GM13977 (cell line): Measurements from ENCODE around the gene S100A3.

ENCODE experiments used
- DNase-seq: peaks from one replicate; pipeline ENCODE4 v3.0.0; 2012; ENCODE audit warnings: low spot score
- in situ Hi-C: fragments of 300-500 bp; cut with MboI; formaldehyde crosslinking; loops from one replicate; pipeline ENCODE4 v1.12.0; 2022; ENCODE audit warnings: low sequenced_read_pairs, low pct_unique_long_range_greater_than_20kb, mixed read lengths, inconsistent platforms; ENCODE audit not compliant: unreplicated experiment
- TF ChIP-seq, protein P1 (sequence below): IDR thresholded peaks from 2 replicates; pipeline ENCODE4 v1.5.1; 2012; ENCODE audit warnings: mild to moderate bottlenecking, control low read depth; ENCODE audit not compliant: insufficient read depth; ENCODE audit errors: extremely low read depth, missing control alignments

Gene S100A3

GRCh38 chr1:153519242-153519641 is 29.8 kb downstream of the S100A3 start:
- TF ChIP-seq, protein P1, sequence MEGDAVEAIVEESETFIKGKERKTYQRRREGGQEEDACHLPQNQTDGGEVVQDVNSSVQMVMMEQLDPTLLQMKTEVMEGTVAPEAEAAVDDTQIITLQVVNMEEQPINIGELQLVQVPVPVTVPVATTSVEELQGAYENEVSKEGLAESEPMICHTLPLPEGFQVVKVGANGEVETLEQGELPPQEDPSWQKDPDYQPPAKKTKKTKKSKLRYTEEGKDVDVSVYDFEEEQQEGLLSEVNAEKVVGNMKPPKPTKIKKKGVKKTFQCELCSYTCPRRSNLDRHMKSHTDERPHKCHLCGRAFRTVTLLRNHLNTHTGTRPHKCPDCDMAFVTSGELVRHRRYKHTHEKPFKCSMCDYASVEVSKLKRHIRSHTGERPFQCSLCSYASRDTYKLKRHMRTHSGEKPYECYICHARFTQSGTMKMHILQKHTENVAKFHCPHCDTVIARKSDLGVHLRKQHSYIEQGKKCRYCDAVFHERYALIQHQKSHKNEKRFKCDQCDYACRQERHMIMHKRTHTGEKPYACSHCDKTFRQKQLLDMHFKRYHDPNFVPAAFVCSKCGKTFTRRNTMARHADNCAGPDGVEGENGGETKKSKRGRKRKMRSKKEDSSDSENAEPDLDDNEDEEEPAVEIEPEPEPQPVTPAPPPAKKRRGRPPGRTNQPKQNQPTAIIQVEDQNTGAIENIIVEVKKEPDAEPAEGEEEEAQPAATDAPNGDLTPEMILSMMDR, result no peak
- no peak for DNase-seq
- in situ Hi-C loops, result loop anchor here (10.0 to 25.0 kb wide), 2 partner anchors 46 to 468 kb away; partner anchors contain the start of genes JTB, RAB13, RPS27 and S100A2

DNA sequence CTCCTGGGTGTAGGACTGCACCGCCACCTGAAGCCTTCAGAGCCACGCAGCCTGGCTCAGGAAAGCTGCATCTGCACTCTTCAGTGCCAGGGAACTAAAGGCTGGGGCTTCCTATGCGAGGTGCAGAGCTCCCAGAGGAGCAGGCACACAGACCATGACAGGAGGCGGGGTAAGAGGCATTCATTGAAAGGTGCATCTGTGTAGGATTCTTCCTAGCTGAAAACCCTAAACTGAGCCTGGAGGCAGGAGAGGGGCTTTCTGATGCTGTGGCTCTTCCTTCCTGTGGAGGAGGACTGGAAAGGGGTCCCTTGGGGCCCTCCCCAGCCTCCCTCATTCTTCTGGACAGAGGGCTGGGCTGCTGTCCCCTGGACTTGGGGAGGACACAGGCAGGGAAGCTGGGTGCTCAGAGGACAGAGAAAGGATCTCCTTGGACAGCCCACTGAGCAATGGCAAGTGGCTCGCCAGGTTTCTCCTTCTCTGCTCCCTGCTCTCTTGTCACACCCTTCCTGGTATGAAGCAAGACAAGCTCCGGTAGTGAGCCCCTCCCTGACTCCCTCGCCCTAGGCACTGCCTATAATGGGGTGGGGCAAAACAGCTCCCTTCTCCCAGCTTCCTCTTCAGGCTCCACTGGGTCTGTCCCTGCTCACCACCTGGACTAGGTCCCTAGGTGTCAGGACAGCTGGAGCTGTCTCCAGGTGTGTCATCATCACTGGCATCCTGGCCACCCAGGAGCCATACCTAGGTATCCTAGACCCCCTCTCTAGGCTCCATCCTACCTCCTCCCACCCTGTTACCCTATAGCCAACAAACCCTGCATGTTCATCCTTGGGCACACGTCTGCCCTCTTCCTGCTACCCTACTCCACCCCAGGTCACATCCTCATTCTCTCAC is 33.3 kb downstream of the S100A3 start:
- DNase-seq, result no peak
- TF ChIP-seq, protein P1, result no peak
- in situ Hi-C loops, result loop anchor here (10.0 to 25.0 kb wide), 2 partner anchors 49 to 472 kb away; partner anchors contain the start of genes JTB, RAB13, RPS27 and S100A2

GRCh38 chr1:153513666-153514065 is 35.4 kb downstream of the S100A3 start:
- TF ChIP-seq, protein P1, result no peak
- no peak for DNase-seq
- in situ Hi-C loops, result loop anchor here (10.0 to 25.0 kb wide), 2 partner anchors 51 to 474 kb away; partner anchors contain the start of genes JTB, RAB13, RPS27 and S100A2

GRCh38 chr1:153513023-153513422 is 36.0 kb downstream of the S100A3 start:
- DNase-seq, result no peak
- in situ Hi-C loops, result loop anchor here (10.0 to 25.0 kb wide), 2 partner anchors 52 to 474 kb away; partner anchors contain the start of genes JTB, RAB13, RPS27 and S100A2
- TF ChIP-seq, protein P1, result no peak

- TF ChIP-seq, protein P1, result peak; percentile 95
- in situ Hi-C loops, result loop anchor here (10.0 to 25.0 kb wide), 2 partner anchors 54 to 476 kb away; partner anchors contain the start of genes JTB, RAB13, RPS27 and S100A2
These were observed 38.1 kb downstream of the S100A3 start for GRCh38 chr1:153510984-153511410.

DNA sequence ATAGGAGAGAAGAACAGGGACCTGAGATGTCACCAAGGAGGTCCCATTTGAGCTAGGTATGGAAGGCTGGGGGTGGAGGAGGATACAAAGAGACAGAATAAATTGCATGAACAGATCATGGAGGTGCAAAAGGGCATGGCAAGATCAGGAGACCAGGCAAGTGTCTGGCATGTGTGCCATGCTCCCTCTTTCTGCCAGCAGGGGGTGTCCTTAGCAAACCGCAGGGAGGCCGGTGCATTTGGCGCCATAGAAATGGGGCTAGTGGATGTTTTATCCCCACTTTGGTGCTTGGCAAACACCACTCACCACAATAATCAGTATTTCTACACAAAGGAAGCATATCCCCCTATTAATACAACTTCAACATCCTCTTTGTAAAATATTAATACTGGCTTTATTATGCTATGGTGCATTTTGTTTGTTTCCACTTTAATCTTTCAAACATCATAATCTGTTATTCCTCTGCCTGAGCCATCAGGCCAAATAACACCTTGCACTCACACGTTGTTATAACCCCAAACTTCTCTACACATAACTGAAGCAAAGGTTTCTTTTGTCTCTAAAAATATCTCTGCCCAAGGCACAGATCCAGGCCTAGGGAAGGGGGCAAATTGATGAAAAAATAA is 39.2 kb downstream of the S100A3 start:
- in situ Hi-C loops, result loop anchor here (10.0 to 25.0 kb wide), 2 partner anchors 55 to 477 kb away; partner anchors contain the start of genes JTB, RAB13, RPS27 and S100A2
- DNase-seq, result peak; percentile 68
- TF ChIP-seq, protein P1, result peak; percentile 69

More at GRCh38 chr1:153510984-153511410, 38.1 kb downstream of the S100A3 start:
- peak; percentile 86 for DNase-seq
